ENCODE data around the gene PHLDA3.

DNA sequence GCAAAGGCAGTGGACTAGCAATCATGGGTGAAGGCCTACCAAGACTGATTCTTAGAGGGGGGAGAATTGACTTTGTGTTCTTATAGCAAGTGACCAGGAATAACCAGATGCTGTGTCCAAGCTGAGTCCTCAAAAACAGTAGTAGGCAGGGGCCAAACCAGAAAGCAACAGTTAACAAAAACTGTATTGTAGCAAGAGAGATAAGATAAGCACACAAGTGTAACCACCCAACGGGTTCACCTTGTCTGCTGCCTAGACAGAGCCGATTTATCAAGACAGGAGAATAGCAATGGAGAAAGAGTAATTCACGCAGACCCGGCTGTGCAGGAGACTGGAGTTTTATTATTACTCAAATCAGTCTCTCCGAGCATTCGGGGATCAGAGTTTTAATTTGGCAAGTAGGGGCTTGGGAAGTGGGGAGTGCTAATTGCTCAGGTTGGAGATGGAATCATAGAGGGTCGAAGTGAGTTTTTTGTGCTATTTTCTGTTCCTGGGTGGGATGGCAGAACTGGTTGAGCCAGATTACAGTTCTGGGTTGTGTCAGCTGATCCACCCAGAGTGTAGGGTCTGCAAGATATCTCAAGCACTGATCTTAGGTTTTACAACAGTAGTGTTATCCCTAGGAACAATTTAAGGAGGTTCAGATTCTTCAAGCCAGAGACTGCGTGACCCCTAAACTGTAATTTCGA lies 46.2 kb upstream of the PHLDA3 start:
- TF ChIP-seq, protein P1, sequence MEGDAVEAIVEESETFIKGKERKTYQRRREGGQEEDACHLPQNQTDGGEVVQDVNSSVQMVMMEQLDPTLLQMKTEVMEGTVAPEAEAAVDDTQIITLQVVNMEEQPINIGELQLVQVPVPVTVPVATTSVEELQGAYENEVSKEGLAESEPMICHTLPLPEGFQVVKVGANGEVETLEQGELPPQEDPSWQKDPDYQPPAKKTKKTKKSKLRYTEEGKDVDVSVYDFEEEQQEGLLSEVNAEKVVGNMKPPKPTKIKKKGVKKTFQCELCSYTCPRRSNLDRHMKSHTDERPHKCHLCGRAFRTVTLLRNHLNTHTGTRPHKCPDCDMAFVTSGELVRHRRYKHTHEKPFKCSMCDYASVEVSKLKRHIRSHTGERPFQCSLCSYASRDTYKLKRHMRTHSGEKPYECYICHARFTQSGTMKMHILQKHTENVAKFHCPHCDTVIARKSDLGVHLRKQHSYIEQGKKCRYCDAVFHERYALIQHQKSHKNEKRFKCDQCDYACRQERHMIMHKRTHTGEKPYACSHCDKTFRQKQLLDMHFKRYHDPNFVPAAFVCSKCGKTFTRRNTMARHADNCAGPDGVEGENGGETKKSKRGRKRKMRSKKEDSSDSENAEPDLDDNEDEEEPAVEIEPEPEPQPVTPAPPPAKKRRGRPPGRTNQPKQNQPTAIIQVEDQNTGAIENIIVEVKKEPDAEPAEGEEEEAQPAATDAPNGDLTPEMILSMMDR (IDR thresholded peaks at IDR 0.05), result no peak
- no peak for TF ChIP-seq POLR2A (IDR thresholded peaks at IDR 0.05)

Data from sigmoid colon (tissue), 3 donors.